ENCODE measurements around the gene THBS4.

The THBS4 gene

GRCh38 chr5:80116000-80116399 lies 80.9 kb downstream of the THBS4 start:
- Mint-ChIP-seq H3K9me3 (peaks cover 7% of the 10 kb centered on the region), H3K36me3 (no peaks in the 10 kb centered on the region), H3K4me3 (no peak overlapping the region), H3K4me1 (peaks cover 19% of the 10 kb centered on the region), H3K27ac (no peak overlapping the region)
- ATAC-seq (no peak), DNase-seq (ENCODE audit: low spot score in 2 of 2) (no peak)

- H3K36me3 Mint-ChIP-seq, result no peaks in the 10 kb centered on the region
- DNase-seq (ENCODE audit: low spot score in 2 of 2) (no peak), ATAC-seq (no peak)
- H3K4me1 Mint-ChIP-seq, result peaks cover 19% of the 10 kb centered on the region
- no peak overlapping the region for H3K4me3 Mint-ChIP-seq
- H3K9me3 Mint-ChIP-seq, result peaks cover 7% of the 10 kb centered on the region
- peak overlapping the region; percentile 32 for H3K27ac Mint-ChIP-seq
These were observed 81.3 kb downstream of the THBS4 start for GRCh38 chr5:80116465-80116864.

- Mint-ChIP-seq H3K4me3 (no peak overlapping the region), H3K27ac (no peak overlapping the region), H3K36me3 (no peaks in the 10 kb centered on the region), H3K9me3 (peaks cover 7% of the 10 kb centered on the region), H3K4me1 (peaks cover 19% of the 10 kb centered on the region)
- ATAC-seq (peak; percentile 34), DNase-seq (ENCODE audit: low spot score in 2 of 2) (no peak)
These were observed 82.3 kb downstream of the THBS4 start for GRCh38 chr5:80117446-80117845.

GRCh38 chr5:80119372-80119771 lies 84.2 kb downstream of the THBS4 start:
- Mint-ChIP-seq H3K36me3 (no peaks in the 10 kb centered on the region), H3K4me3 (no peak overlapping the region), H3K4me1 (peaks cover 24% of the 10 kb centered on the region), H3K9me3 (peaks cover 3% of the 10 kb centered on the region), H3K27ac (no peak overlapping the region)
- ATAC-seq (no peak), DNase-seq (ENCODE audit: low spot score in 2 of 2) (no peak)

GRCh38 chr5:80122579-80122978 lies 87.4 kb downstream of the THBS4 start:
- peaks cover 32% of the 10 kb centered on the region for H3K4me1 Mint-ChIP-seq
- H3K27ac Mint-ChIP-seq, result no peak overlapping the region
- H3K9me3 Mint-ChIP-seq, result peaks cover 3% of the 10 kb centered on the region
- no peak for ATAC-seq
- H3K4me3 Mint-ChIP-seq, result no peak overlapping the region
- DNase-seq (ENCODE audit: low spot score in 2 of 2), result no peak
- H3K36me3 Mint-ChIP-seq, result no peaks in the 10 kb centered on the region

- Mint-ChIP-seq H3K4me1 (peaks cover 27% of the 10 kb centered on the region), H3K27ac (no peak overlapping the region), H3K4me3 (no peak overlapping the region), H3K9me3 (no peaks in the 10 kb centered on the region), H3K36me3 (no peaks in the 10 kb centered on the region)
- ATAC-seq (no peak), DNase-seq (ENCODE audit: low spot score in 2 of 2) (no peak)
These were observed 89.2 kb downstream of the THBS4 start for GRCh38 chr5:80124121-80124918.

GRCh38 chr5:80125022-80125961 lies 90.1 kb downstream of the THBS4 start:
- peak overlapping the region; percentile 42 for H3K4me3 Mint-ChIP-seq
- no peaks in the 10 kb centered on the region for H3K36me3 Mint-ChIP-seq
- peaks cover 27% of the 10 kb centered on the region for H3K4me1 Mint-ChIP-seq
- ATAC-seq (no peak), DNase-seq (ENCODE audit: low spot score in 2 of 2) (no peak)
- H3K9me3 Mint-ChIP-seq, result no peaks in the 10 kb centered on the region
- peak overlapping the region; percentile 14 for H3K27ac Mint-ChIP-seq

GRCh38 chr5:80125962-80126480 lies 90.9 kb downstream of the THBS4 start:
- no peak for DNase-seq (ENCODE audit: low spot score in 2 of 2)
- Mint-ChIP-seq H3K4me1 (peaks cover 27% of the 10 kb centered on the region), H3K27ac (peak overlapping the region; percentile 14), H3K36me3 (no peaks in the 10 kb centered on the region), H3K9me3 (peaks cover 5% of the 10 kb centered on the region), H3K4me3 (peak overlapping the region; percentile 42)
- ATAC-seq, result peak; percentile 91

GRCh38 chr5:80127116-80127552 lies 92.0 kb downstream of the THBS4 start:
- no peaks in the 10 kb centered on the region for H3K36me3 Mint-ChIP-seq

GRCh38 chr5:80128141-80128540 lies 93.0 kb downstream of the THBS4 start:
- ATAC-seq, result no peak
- Mint-ChIP-seq H3K4me1 (peaks cover 27% of the 10 kb centered on the region), H3K4me3 (no peak overlapping the region), H3K36me3 (peaks cover 5% of the 10 kb centered on the region), H3K27ac (no peak overlapping the region), H3K9me3 (peaks cover 8% of the 10 kb centered on the region)
- DNase-seq (ENCODE audit: low spot score in 2 of 2), result no peak

More at GRCh38 chr5:80127116-80127552, 92.0 kb downstream of the THBS4 start:
- DNase-seq (ENCODE audit: low spot score in 2 of 2) (peak in 1 of 2 donors; percentile 61), ATAC-seq (peak; percentile 40)
- Mint-ChIP-seq H3K4me1 (peaks cover 27% of the 10 kb centered on the region), H3K9me3 (peaks cover 8% of the 10 kb centered on the region), H3K4me3 (no peak overlapping the region), H3K27ac (no peak overlapping the region)

GRCh38 chr5:80129146-80129545 lies 94.0 kb downstream of the THBS4 start:
- DNase-seq (ENCODE audit: low spot score in 2 of 2) (no peak), ATAC-seq (no peak)
- H3K36me3 Mint-ChIP-seq, result peaks cover 5% of the 10 kb centered on the region
- H3K9me3 Mint-ChIP-seq, result peaks cover 8% of the 10 kb centered on the region
- no peak overlapping the region for H3K4me3 Mint-ChIP-seq
- no peak overlapping the region for H3K27ac Mint-ChIP-seq
- H3K4me1 Mint-ChIP-seq, result peaks cover 25% of the 10 kb centered on the region
